G401.6 (cell line): Measurements from ENCODE around the gene SYNE1.

Source experiments
- FAIRE-seq: peaks from 2 replicates; lab custom pipeline; 2012; peaks lifted over from hg19 to GRCh38; lab: Jason Lieb, UNC

Gene SYNE1

DNA sequence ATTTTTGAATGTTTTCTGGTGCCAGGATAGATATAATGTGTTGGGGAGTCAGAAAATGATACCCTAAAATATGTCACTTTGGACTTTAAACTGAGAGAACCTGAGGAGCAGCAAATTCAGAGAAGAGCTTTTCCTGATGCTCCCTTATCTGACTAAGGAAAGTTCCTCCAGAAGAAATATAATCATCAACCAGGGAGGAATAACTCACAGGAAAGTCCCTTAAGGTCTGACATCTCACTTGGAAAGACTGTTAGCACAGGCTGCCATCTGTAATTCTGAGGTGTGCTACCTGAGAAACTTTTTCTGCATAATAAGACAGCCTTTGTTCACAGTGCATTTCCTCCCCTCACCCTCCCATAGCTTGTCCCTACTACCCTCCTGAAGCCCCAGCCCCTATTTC lies 218.6 kb downstream of the SYNE1 start:
- FAIRE-seq: no peak

DNA sequence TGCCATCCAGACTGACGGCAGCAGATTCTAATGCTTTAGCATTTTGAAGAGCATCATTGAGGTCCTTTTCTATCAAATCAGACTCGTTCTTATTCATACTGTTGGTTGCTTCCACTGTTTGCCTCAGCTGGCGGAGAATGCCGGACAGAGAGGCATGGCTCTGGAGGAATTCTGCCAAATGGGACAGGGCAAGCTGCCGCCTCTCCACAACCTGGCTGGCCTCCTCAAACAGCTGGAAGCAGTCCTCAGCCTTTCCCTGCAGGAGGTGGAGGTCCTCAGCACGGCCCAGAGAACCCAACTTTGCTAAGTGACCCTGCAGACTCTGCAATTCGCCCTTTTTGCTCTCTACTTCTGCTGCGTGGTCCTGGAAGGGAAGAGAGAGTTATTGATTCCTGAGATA lies 220.5 kb downstream of the SYNE1 start:
- FAIRE-seq: no peak

GRCh38 chr6:152404936-152405595 lies 232.1 kb downstream of the SYNE1 start:
- FAIRE-seq: no peak

DNA sequence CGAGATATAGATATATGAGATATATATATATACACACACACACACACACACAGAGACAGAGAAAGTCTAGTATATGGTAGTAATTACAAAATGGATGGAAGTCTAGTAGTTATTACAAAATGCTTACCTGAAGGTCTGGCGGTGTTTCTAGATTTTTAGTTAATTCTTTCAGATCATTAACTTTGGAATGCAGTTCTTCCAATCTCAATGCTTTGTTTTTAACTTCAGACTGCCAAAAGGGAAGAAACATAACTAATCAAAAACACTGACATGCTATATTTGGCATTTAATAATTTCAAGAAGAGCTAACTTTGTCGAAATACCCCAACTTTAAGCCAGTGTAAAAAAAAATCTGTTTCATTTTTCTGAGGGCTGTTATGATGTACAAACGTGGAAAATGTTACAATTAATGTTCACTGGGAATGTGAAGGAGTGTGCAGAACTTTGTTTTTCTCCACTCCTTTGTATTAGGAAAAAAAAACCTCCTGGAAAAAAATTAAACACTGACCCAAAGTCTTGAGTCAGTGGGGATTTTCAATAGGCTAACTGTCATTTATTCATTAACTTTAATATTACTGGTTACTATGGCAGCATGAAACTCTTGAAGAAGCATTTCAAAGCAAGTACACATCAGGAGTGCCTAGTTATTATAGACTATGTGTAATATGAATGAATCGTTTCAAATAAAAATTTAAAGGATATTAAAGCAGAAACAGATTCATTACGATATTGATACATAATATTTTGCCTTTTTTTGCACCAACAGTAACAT lies 232.9 kb downstream of the SYNE1 start:
- no peak for FAIRE-seq

DNA sequence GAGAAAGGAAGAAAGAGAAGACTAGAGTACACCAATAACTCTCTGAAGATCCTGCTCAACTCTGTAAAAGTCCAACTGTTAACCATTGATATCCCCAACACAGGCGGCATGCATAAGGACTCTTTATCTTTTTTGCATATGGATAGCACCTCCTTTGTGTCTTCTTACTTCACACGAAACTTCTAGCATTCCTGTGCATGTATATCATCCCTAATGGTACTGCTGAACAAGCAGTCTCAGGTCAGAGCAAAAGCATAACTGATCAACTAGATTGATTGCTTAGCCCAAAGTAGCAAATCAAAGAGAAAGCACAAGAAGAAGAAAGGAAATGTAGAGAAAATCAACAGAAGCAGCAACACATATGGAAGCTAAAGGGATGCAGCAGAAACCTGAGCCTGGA lies 234.4 kb downstream of the SYNE1 start:
- FAIRE-seq: no peak

DNA sequence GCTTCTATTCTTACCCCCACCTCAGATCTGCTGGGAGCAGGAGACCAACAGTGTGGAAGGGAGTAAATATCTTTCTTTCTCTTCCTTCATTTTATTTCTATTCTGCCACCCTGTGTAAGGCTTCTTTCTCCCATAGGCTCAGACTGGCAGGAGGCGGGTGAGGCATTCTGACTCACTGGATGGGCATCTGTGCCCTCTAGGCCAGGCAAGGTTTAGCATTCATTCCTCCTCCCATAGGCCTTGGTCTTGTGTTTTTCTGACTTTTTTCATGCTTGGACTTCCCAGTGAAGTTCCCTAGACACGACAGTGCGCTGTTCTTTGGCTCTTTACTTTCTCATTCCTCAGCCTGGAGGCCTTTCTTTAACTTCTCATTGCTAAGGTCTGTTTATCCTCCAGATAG lies 235.2 kb downstream of the SYNE1 start:
- no peak for FAIRE-seq

DNA sequence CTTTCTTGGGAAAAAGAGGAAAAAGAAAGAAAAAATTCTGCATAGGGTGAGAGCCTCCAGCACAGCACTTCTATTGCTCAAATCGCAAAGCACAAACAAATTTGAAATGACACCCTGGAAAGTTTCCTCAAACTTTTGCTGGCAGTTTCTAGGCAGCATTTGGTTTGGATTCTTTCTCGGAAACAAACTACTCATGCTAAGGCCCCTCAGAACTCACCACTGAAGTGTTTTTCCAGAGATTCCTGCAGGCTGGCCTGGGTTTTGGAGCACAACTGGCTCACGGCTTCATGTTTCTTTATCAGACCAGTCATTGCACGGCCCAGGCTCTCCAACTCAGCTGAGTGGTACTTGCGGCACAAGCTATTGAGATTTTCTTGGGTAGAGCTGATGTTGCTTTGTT lies 237.8 kb downstream of the SYNE1 start:
- no peak for FAIRE-seq

DNA sequence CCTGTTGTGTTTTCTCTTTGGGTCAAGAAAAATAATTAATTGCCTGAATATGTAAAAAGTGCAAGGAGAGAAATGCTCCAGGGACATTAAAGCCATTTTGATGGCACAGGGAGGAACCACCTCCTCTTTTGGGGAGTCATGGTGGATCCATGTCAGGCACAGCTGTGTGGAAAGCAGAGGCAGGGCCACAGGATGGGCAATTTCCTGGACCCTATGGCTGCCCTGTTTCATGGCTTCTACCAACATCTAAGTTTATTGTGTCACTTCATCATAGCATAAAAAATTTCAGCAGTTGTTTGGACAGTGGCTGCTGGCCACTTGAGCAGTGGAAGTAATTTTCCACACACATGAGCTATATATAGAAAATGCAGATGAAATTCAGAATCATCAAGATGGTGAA lies 238.2 kb downstream of the SYNE1 start:
- no peak for FAIRE-seq

- FAIRE-seq: no peak
Measured at GRCh38 chr6:152398316-152398715, 238.8 kb downstream of the SYNE1 start.

DNA sequence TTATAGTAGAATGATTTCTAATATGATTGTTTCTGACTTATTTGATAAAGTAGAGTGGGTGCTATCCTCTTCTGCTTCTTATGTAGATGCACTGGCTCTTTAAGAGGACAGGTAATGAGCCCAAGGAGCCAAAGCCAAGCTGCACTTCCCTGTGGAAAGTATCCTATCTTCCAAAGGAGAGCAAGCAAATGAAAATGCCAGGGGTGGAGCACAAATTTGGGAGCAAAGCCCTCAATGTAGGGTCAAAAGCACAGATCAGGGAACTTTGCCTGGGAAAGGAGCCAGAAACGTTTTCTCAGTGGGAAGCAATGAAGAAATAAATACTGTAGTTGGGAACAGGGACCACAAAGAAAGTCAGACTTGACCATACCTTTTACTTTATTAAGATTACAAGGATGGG lies 242.9 kb downstream of the SYNE1 start:
- FAIRE-seq: no peak

GRCh38 chr6:152391179-152391880 lies 245.8 kb downstream of the SYNE1 start:
- no peak for FAIRE-seq

DNA sequence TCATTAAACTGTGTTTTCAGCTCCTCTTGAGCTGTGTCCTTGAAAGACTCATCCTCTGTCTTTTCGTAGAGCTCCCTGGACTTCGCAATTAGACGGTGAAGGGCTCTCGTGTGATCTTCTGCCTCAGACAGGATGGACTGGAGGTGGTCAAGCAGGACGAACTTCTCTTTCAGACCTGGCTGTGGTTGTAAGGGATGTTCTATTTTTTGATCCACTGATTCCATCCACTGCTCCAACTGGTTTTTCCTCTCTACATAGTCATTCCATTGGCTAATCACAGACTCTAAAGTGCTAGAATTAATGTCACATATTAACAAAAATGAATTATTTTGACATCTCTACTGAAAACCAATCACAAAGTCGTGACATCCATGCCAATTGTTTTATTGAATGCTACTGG lies 250.1 kb downstream of the SYNE1 start:
- no peak for FAIRE-seq

DNA sequence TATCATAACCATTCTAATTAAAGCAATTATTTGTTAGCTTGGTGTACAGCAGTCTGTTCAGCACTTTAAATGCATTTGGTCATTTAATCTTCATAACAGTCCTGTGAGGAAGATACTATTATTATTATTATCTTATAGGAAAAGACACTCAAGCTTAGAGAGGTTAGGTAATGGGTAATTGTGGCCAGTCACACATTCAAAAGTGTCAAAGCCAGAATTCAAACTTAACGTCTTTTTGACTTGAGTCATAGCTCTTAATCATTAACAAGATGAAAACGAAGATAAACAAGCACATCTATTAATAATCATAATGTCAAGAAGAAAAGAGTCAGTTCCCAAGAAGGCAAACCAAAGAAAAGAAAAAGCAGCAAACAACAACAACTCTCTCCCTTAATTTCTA lies 251.0 kb downstream of the SYNE1 start:
- FAIRE-seq: no peak

DNA sequence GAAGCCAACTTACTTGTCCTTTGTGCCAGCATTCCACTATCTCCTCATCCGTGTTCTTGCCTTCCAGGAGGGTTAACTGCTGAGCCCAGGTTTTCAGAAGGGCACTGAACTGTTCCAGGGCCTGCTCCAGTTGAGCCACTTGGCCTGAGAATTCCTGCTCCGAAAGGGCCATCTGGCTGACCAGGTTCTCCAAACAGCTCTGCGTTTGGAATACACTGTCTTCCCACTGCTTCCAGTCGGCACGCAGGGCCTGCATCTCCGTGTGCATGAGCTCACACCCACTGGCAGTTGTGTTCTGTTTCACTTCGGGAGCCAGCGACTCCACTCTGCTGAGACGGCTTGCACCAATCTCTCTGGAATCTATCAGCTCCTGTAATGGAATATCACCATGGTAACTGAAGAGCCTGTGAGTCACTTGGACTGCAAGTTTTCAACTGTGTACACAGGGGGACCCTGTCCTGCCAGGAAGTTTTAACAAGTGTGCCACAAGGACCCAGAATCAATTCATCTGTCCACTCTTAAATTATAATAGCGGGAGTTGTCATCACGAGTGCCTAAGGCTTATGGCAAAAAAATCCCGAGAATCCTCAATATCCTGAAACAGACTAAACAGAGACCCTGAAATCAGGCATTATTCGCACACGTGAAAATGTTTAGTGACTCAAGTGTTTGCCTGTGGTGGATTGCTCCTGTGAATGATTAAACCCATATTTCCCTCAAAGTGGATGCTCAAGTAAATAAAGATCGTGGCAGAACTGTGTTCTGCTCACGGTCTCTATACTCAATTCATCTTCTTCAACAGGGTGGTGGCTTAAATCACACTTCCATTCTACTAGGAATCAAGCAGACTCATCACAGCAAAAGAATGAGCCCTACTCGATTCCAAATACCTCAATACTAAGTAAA lies 255.9 kb downstream of the SYNE1 start:
- FAIRE-seq: no peak

DNA sequence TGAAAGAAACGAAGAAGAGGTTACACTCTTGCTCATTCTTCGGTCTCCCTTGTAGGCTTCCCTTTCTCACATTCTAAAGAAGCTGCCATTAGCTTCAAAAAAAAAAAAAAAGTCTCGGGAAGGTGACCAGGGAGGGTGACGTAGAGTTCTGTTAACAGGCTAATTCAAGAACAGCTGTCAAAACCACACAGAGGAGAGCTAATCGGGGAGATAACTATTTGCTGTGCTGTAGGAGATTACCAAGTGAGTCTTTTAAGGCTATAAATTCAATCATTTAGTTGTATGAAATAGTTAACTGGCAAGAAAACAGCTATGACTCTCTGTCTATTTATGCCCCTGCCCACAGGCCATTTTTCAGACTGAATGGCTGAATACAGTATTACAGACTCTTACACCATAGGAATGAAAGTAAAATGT lies 256.8 kb downstream of the SYNE1 start:
- FAIRE-seq: no peak

- no peak for FAIRE-seq
Measured at GRCh38 chr6:152379423-152379822, 257.7 kb downstream of the SYNE1 start.

DNA sequence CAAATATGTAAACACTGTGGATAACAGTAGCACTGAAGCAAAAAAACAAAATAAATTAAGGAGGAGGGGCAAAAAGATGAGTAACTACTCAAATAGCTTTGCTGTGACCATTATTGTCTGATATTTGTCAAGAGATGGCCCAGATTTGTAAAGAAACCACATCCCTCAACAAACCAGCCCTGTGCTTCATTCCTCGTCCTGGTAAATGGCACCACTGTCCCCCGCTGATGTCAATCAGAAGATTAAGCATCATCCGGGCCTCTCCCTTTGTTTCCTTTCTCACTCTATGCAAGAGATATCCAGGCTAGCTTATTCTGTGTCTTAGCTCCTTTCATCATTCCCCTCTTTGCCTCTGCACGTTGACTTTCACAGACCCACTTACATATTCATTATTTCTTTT lies 259.0 kb downstream of the SYNE1 start:
- no peak for FAIRE-seq

- FAIRE-seq: no peak
Measured at GRCh38 chr6:152375197-152375596, 262.0 kb downstream of the SYNE1 start.

DNA sequence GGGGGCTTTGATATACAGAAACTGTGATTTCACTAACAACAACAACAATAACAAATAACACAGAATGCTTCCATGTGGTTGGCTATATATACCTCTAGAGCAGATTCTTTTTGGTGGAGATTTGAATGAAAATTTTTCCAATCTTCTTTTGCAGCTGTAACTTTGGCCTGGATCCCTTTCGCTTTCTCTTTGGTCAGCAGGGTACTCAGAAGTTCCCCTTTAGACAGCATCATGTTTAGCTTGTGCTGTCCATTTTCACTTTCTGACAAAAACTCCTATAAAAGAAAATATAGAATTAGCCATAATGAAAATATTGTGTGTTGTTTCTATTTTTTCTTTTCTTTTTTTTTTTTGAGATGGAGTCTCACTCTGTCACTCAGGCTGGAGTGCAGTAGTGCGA lies 264.2 kb downstream of the SYNE1 start:
- FAIRE-seq: no peak

DNA sequence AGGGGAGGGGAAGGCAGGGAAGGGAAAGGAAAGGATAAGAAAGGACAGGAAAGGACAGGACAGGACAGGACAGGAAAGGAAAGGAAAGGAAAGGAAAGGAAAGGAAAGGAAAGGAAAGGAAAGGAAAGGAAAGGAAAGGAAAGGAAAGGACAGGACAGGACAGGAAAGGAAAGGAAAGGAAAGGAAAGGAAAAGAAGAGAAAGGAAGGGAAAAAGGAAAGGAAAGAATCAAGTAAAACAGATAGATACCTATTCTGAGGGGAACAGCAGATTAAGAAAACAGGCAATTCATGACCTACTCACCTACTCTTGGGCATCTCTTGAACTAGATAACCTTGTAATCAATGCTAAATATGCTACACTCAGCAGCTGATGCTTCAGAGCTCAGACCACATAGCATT lies 265.4 kb downstream of the SYNE1 start:
- no peak for FAIRE-seq

GRCh38 chr6:152368751-152369624 lies 268.2 kb downstream of the SYNE1 start:
- no peak for FAIRE-seq
